ENCODE results near the gene MARCHF11. TPM values are rescaled to one million over a fixed set of nuclear protein-coding genes. Genes with fewer than 3 reads are reported as not detected.

The MARCHF11 gene
- total RNA-seq, 1 experiment from 2014 or later = not detected

DNA sequence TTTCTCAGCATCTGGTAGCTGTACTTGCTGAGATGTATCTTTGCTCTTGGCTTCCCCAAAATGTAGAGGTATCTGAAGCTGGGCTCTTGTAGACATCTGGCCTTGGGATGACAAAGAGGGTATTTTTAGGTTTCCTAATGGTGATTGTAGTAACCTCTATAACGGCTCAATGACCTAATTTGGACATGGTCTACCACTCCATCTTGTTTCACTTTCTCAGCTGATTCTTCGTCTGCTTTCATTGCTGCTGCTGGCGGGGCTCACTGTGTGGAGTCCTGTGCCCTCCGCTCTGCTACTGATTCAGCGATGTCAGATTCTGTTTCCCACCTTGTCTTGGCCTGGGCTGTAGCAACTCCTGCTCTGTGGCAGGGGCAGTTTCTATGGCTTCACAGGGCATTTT is 12.7 kb upstream of the MARCHF11 start:
- Histone ChIP-seq H3K4me1 (ENCODE audit: control insufficient read depth, insufficient read depth, low read length) (no peaks in the 10 kb centered on the region), H3K27ac (ENCODE audit: low read length) (no peak overlapping the region), H3K9me3 (ENCODE audit: control insufficient read depth, insufficient read depth, low read depth, low read length) (no peaks in the 10 kb centered on the region), H3K4me3 (ENCODE audit: low read depth in 2 of 2, low read length in 2 of 2) (no peak overlapping the region), H3K27me3 (ENCODE audit: control insufficient read depth, insufficient read depth, low read length) (no peaks in the 10 kb centered on the region), H3K36me3 (ENCODE audit: control insufficient read depth, insufficient read depth, low read length) (no peaks in the 10 kb centered on the region)
- ATAC-seq (no peak), DNase-seq (ENCODE audit: low read depth, low spot score) (no peak)
- intact Hi-C loops (cut with micrococcal nuclease; ENCODE audit: unreplicated experiment) = no loop called here
- TF ChIP-seq, protein P1, sequence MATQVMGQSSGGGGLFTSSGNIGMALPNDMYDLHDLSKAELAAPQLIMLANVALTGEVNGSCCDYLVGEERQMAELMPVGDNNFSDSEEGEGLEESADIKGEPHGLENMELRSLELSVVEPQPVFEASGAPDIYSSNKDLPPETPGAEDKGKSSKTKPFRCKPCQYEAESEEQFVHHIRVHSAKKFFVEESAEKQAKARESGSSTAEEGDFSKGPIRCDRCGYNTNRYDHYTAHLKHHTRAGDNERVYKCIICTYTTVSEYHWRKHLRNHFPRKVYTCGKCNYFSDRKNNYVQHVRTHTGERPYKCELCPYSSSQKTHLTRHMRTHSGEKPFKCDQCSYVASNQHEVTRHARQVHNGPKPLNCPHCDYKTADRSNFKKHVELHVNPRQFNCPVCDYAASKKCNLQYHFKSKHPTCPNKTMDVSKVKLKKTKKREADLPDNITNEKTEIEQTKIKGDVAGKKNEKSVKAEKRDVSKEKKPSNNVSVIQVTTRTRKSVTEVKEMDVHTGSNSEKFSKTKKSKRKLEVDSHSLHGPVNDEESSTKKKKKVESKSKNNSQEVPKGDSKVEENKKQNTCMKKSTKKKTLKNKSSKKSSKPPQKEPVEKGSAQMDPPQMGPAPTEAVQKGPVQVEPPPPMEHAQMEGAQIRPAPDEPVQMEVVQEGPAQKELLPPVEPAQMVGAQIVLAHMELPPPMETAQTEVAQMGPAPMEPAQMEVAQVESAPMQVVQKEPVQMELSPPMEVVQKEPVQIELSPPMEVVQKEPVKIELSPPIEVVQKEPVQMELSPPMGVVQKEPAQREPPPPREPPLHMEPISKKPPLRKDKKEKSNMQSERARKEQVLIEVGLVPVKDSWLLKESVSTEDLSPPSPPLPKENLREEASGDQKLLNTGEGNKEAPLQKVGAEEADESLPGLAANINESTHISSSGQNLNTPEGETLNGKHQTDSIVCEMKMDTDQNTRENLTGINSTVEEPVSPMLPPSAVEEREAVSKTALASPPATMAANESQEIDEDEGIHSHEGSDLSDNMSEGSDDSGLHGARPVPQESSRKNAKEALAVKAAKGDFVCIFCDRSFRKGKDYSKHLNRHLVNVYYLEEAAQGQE (IDR thresholded peaks at IDR 0.05; ENCODE audit: insufficient read depth in 1 of 2, low read depth in 2 of 2, low read length in 1 of 2) = no peak
- TF ChIP-seq CTCF (IDR thresholded peaks at IDR 0.05) (no peak), SIN3A (IDR thresholded peaks at IDR 0.05; ENCODE audit: borderline replicate concordance, insufficient read depth, low read depth, low read length) (no peak), POLR2AphosphoS5 (IDR thresholded peaks at IDR 0.05; ENCODE audit: low read depth, low read length) (no peak), TCF7L2 (IDR thresholded peaks at IDR 0.05; ENCODE audit: low read depth, low read length) (no peak)
- no TSS peak for BruUV-seq (replicated peaks)
- POLR2A ChIA-PET = no interaction called here
- in situ Hi-C loops (cut with HindIII; ENCODE audit: low pct_unique_long_range_greater_than_20kb, low sequenced_read_pairs) = no loop called here
- CTCF ChIA-PET = no interaction called here

DNA sequence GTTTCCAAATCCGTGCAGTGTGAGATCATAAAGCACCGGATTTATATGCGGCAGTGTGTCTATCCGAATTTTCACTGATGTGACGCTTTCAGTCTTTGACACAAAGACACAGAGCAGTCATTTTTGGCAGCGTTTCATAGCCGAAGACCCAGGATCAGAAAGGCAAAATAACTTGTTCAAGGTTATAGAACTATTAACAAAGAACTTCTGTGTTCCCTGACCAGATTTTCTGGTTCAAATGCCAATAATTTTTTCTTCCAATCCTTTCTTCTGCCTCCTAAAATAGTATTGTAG is 1.1 kb upstream of the MARCHF11 start:
- DNase-seq (ENCODE audit: low read depth, low spot score) = no peak
- in situ Hi-C loops (cut with HindIII; ENCODE audit: low pct_unique_long_range_greater_than_20kb, low sequenced_read_pairs) (no loop called here), intact Hi-C loops (cut with micrococcal nuclease; ENCODE audit: unreplicated experiment) (no loop called here)
- ATAC-seq = no peak
- Histone ChIP-seq H3K4me1 (ENCODE audit: control insufficient read depth, insufficient read depth, low read length) (no peaks in the 10 kb centered on the region), H3K4me3 (ENCODE audit: low read depth in 2 of 2, low read length in 2 of 2) (no peak overlapping the region), H3K27ac (ENCODE audit: low read length) (no peak overlapping the region), H3K36me3 (ENCODE audit: control insufficient read depth, insufficient read depth, low read length) (no peaks in the 10 kb centered on the region), H3K27me3 (ENCODE audit: control insufficient read depth, insufficient read depth, low read length) (no peaks in the 10 kb centered on the region), H3K9me3 (ENCODE audit: control insufficient read depth, insufficient read depth, low read depth, low read length) (no peaks in the 10 kb centered on the region)
- no peak for TF ChIP-seq POLR2AphosphoS5 (IDR thresholded peaks at IDR 0.05; ENCODE audit: low read depth, low read length)
- no peak for TF ChIP-seq TCF7L2 (IDR thresholded peaks at IDR 0.05; ENCODE audit: low read depth, low read length)
- no peak for TF ChIP-seq CTCF (IDR thresholded peaks at IDR 0.05)
- TF ChIP-seq, protein P1 (IDR thresholded peaks at IDR 0.05; ENCODE audit: insufficient read depth in 1 of 2, low read depth in 2 of 2, low read length in 1 of 2) = no peak
- no peak for TF ChIP-seq SIN3A (IDR thresholded peaks at IDR 0.05; ENCODE audit: borderline replicate concordance, insufficient read depth, low read depth, low read length)
- BruUV-seq (replicated peaks) = no TSS peak
- POLR2A ChIA-PET = no interaction called here
- CTCF ChIA-PET = no interaction called here

All from Panc1 (cell line).